GM19351 (cell line): ENCODE data around the gene NLK.
"Not testable (repeated sequence)": the region's sequence is repeated elsewhere in the genome, so short reads cannot be mapped to it uniquely, and the experiment has no call there.

ENCODE experiments used
- ATAC-seq: cut with Tn5 transposase; IDR thresholded peaks from one replicate; pipeline ENCODE4 v1.9.1; 2021; ENCODE audit warnings: mild to moderate bottlenecking, moderate library complexity; ENCODE audit not compliant: unreplicated experiment

The NLK gene

GRCh38 chr17:28187931-28188330 lies 145.5 kb downstream of the NLK start:
- ATAC-seq, result no peak

- no peak for ATAC-seq
Measured at GRCh38 chr17:28188841-28189263, 146.4 kb downstream of the NLK start.

GRCh38 chr17:28189667-28190066 lies 147.2 kb downstream of the NLK start:
- ATAC-seq, result no peak

GRCh38 chr17:28191018-28191417 lies 148.5 kb downstream of the NLK start:
- ATAC-seq, result no peak

DNA sequence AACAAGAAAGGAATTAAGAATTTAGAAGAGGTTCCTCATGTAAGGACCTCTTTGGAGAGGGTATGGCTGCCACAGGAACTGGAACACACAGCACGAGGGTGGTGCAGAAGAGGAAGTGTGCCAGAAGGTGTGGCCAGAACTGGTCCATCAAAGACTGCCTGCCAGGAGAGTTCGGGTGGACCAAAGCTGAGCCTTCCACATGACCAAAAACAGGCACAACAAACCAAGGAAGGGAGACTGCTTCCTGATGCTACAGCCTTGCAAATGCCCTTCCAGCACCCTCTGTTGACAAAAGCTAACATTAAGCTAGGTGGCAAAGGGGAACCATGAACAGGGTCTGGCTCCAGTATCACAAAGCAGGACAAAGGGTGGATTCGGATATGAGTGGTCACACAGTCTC lies 150.8 kb downstream of the NLK start:
- no peak for ATAC-seq

DNA sequence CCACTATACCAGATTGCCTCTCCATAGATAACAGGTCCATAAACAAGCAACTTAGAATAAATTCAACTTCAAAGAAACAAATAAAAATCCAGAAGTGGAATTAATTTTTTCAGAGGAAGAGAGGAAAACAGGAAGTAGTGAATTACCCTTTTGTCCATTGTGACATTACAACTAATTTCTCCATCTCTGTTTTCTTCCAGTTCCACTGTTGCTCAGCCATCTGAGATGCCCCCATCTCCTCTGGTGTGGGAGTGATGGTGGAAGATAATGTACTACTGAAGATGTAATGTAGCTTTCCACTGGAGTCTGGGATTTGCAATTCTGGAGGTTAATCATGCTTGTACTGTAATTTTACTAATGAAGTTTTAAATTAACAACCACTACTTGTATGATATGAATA lies 151.9 kb downstream of the NLK start:
- no peak for ATAC-seq

- no peak for ATAC-seq
Measured at GRCh38 chr17:28196636-28197035, 154.2 kb downstream of the NLK start.

GRCh38 chr17:28199115-28199514 lies 156.6 kb downstream of the NLK start:
- no peak for ATAC-seq

GRCh38 chr17:28199728-28200127 lies 157.3 kb downstream of the NLK start:
- ATAC-seq, result no peak

DNA sequence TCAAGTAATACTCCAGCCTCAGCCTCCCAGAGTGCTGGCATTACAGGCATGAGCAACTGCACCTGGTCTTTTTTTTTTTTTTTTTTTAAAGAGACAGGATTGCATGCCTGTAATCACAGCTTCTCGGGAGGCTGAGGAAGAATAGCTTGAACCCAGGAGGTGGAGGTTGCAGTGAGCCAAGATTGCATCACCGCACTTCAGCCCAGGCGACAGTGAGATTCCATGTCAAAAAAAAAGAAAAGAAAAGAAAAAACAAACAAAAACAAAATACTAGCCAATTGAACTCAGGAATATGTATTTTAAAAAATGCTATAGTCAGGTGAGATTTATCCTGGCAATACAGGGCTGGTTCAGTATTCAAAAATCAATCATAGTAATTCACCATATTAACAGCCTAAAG lies 158.8 kb downstream of the NLK start:
- no peak for ATAC-seq

DNA sequence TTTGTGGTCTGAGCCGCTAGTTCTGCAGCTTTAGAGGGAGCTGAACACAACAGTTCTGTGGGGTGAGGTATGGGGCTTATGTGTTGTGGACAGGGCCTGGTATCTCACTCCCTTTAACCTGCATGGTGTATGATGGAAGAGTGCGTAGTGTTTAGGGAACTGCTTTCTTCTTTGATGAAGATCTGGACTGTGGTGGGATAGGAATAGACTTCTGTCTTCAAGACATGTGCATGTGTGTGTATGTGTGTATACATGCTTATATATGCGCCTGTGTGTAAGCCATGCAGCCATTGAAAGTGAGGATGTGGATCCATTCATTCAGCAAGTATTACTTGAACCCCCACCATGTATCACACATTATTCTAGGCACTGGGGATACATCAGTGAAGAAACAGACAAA lies 161.8 kb downstream of the NLK start:
- no peak for ATAC-seq

- ATAC-seq, result no peak
Measured at GRCh38 chr17:28204751-28205150, 162.3 kb downstream of the NLK start.

DNA sequence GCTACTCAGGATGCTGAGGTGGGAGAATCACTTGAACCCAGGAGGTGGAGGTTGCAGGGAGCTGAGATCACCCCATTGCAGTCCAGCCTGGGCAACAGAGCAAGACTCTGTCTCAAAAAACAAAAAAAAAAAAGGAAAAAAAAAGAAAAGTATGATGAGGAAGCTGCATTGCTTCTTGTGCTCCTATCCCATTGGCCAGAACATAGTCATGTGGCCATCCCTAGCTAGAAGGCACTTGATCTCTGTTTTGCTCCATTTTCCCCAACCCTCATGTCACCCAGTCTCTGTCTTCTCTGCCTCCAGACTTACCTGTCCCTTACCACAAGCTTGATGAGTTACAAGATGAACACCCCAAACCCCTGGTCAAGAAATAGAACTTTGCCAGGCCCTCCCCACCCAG lies 163.8 kb downstream of the NLK start:
- ATAC-seq, result no peak

DNA sequence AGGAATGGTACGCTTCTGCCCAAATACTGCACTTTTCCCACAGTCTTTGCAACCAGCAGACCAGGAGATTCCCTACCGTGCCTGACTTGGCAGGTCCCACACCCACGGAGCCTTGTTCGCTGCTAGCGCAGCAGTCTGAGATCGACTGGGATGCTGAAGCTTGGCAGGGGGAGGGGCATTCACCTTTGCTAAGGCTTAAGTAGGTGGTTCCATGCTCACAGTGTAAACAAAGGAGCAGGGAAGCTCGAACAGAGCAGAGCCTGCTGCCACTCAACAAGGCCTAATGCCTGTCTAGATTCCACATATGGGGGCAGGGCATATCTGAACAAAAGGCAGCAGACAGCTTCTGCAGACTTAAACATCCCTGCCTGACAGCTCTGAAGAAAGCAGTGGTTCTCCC lies 169.3 kb downstream of the NLK start:
- no peak for ATAC-seq

- ATAC-seq, result not testable (repeated sequence)
Measured at GRCh38 chr17:28213578-28213977, 171.1 kb downstream of the NLK start.

GRCh38 chr17:28216052-28216451 lies 173.6 kb downstream of the NLK start:
- ATAC-seq, result no peak

DNA sequence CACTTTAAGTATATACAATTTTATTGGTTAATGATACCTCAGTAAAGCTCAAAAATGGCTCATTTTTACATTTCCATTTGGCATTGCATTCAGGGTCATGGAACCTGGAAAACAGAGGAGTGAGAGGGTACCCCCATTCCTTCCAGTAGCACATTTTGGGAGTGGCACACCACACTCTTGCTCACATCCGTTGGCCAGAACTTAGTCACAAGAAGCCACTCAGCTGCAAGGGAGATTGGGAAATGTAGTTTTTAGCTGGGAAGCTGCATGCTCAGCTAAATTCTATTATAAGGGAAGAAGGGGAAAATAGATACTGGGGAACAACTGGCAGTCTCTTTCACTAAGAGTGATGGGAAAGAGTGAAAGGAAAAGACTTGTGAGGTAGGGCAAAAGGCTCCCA lies 174.1 kb downstream of the NLK start:
- ATAC-seq, result no peak

DNA sequence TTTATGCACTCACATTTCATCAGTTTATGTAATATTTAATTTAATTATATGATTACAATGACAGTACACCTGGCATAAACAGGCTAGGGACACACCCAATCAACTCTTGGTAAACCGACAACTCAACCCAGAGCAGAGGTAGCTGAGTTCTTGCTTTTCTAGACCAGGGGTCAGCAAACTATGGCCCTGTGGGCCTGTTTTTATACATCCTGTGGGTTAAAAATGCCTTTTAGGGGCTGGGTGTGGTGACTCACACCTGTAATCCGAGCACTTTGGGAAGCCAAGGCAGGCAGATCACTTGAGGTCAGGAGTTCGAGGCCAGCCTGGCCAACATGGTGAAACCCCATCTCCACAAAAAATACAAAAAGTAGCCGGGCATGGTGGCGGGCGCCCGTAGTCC lies 177.3 kb downstream of the NLK start:
- no peak for ATAC-seq

GRCh38 chr17:28221751-28222414 lies 179.4 kb downstream of the NLK start:
- ATAC-seq, result no peak

DNA sequence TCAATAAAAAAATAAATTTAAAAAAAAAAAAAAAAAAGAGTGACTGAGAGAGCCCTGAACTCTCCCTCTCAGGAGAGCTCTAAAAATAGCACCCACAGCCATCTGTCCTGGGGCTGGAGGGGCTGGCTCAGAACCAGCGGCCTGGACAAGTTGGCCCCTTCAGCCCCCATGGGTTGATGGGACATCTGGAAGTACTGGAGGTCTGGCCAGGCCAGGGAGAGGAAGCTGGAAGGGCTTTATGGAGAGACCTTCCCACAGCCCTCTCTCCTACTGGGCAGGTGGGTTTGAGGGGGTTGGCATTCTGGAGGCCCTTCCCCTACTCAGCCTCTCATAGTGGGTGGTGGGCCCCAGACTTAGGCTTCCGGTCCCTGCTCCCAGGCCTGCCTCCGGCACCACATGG lies 182.8 kb downstream of the NLK start:
- no peak for ATAC-seq

DNA sequence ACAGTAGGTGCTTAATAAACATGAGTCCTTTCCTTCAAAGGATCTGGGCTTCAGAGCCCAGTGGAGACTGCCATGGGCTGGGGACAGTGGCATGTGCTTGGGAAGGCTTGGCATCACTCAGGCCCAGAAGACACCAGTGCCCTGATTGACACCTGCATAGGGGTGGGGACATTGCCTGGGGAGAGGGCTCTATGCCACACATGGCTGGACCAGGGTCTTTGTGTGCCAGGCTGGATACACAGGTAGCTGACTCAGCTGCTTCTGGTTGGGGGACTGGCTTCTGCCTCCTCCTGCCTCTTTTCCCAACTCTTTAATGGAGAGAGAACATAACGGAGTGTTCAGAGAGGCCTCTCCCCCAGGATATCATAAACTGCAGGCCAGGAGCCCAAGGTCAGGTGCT lies 183.4 kb downstream of the NLK start:
- no peak for ATAC-seq

- no peak for ATAC-seq
Measured at GRCh38 chr17:28226563-28227315, 184.3 kb downstream of the NLK start.
